Stimulated activated CD8-positive, alpha-beta memory T cell treated with anti-CD3 and anti-CD28 coated beads, Interleukin-4, amount 100 ng/mL, for 24 hours (primary cell): ENCODE data around the gene TXNDC5.
"Not testable (repeated sequence)": the region's sequence is repeated elsewhere in the genome, so short reads cannot be mapped to it uniquely, and the experiment has no call there.

Experiments used
- DNase-seq: peaks from one replicate; pipeline ENCODE4 v3.0.0-alpha.2; 2020; ENCODE audit warnings: low read depth

TXNDC5 gene

GRCh38 chr6:7914311-7914710 lies 3.7 kb upstream of the TXNDC5 start:
- DNase-seq = no peak

- DNase-seq = no peak
Observed at GRCh38 chr6:7912736-7913517, 2.3 kb upstream of the TXNDC5 start.

- DNase-seq = no peak
Observed at GRCh38 chr6:7912024-7912423, 1.4 kb upstream of the TXNDC5 start.

- no peak for DNase-seq
Observed at GRCh38 chr6:7911345-7911725, 747 bp upstream of the TXNDC5 start.

- DNase-seq = no peak
Observed at GRCh38 chr6:7910298-7910653, 312 bp downstream of the TXNDC5 start.

- peak; percentile 37 for DNase-seq
Observed at GRCh38 chr6:7909323-7910276, 988 bp downstream of the TXNDC5 start.

- no peak for DNase-seq
Observed at GRCh38 chr6:7907159-7907558, 3.4 kb downstream of the TXNDC5 start.

- no peak for DNase-seq
Observed at GRCh38 chr6:7906741-7907140, 3.8 kb downstream of the TXNDC5 start.

GRCh38 chr6:7905416-7905815 lies 5.2 kb downstream of the TXNDC5 start:
- no peak for DNase-seq

- no peak for DNase-seq
Observed at GRCh38 chr6:7904654-7905319, 5.8 kb downstream of the TXNDC5 start.

- no peak for DNase-seq
Observed at GRCh38 chr6:7903673-7904072, 6.9 kb downstream of the TXNDC5 start.

GRCh38 chr6:7902867-7903266 lies 7.7 kb downstream of the TXNDC5 start:
- DNase-seq = no peak

- no peak for DNase-seq
Observed at GRCh38 chr6:7902221-7902620, 8.4 kb downstream of the TXNDC5 start.

GRCh38 chr6:7901780-7902179 lies 8.8 kb downstream of the TXNDC5 start:
- DNase-seq = no peak

GRCh38 chr6:7901056-7901455 lies 9.5 kb downstream of the TXNDC5 start:
- no peak for DNase-seq

GRCh38 chr6:7900621-7901020 lies 10.0 kb downstream of the TXNDC5 start:
- DNase-seq = no peak

GRCh38 chr6:7899889-7900213 lies 10.7 kb downstream of the TXNDC5 start:
- DNase-seq = no peak

GRCh38 chr6:7899101-7899888 lies 11.3 kb downstream of the TXNDC5 start:
- DNase-seq = no peak

- not testable (repeated sequence) for DNase-seq
Observed at GRCh38 chr6:7898193-7898586, 12.4 kb downstream of the TXNDC5 start.

GRCh38 chr6:7897461-7898192 lies 13.0 kb downstream of the TXNDC5 start:
- no peak for DNase-seq

GRCh38 chr6:7896465-7896987 lies 14.1 kb downstream of the TXNDC5 start:
- no peak for DNase-seq
